HG02588 (cell line): ENCODE measurements around the gene BORA.
"Not testable (repeated sequence)": the region's sequence is repeated elsewhere in the genome, so short reads cannot be mapped to it uniquely, and the experiment has no call there.

Source experiments
- ATAC-seq: cut with Tn5 transposase; IDR thresholded peaks from one replicate; pipeline ENCODE4 v1.9.1; 2021; ENCODE audit warnings: mild to moderate bottlenecking, moderate library complexity; ENCODE audit not compliant: unreplicated experiment

Gene BORA

GRCh38 chr13:72760189-72760588 lies 32.5 kb downstream of the BORA start:
- no peak for ATAC-seq

GRCh38 chr13:72763411-72763810 lies 35.7 kb downstream of the BORA start:
- ATAC-seq, result no peak

GRCh38 chr13:72774019-72774418 lies 46.3 kb downstream of the BORA start:
- no peak for ATAC-seq

- peak; percentile 98 for ATAC-seq
Observed at GRCh38 chr13:72781451-72782439, 54.0 kb downstream of the BORA start, which contains the start of the genes DIS3 and PIBF1. Gene DIS3, minus strand, starts transcription at chr13:72781900. Its CDS starts 68 bp downstream, at chr13:72781832. Gene PIBF1, plus strand, starts transcription at chr13:72782133. Its CDS starts 1,337 bp downstream, at chr13:72783470.

GRCh38 chr13:72782717-72783116 lies 55.0 kb downstream of the BORA start:
- ATAC-seq, result no peak

GRCh38 chr13:72784679-72785078 lies 57.0 kb downstream of the BORA start:
- not testable (repeated sequence) for ATAC-seq

- no peak for ATAC-seq
Observed at GRCh38 chr13:72788831-72789230, 61.1 kb downstream of the BORA start.

- no peak for ATAC-seq
Observed at GRCh38 chr13:72792640-72793039, 64.9 kb downstream of the BORA start.

- ATAC-seq, result no peak
Observed at GRCh38 chr13:72798817-72799216, 71.1 kb downstream of the BORA start.

GRCh38 chr13:72804301-72804700 lies 76.6 kb downstream of the BORA start:
- ATAC-seq, result no peak
